NCI-H128 (cell line): ENCODE data around the gene RADIL.
"Not testable (repeated sequence)": the region's sequence is repeated elsewhere in the genome, so short reads cannot be mapped to it uniquely, and the experiment has no call there.

ENCODE experiments used
- DNase-seq: peaks from one replicate; lab custom pipeline; 2025; ENCODE audit not compliant: unreplicated experiment; lab: John Stamatoyannopoulos, UW

Gene RADIL

GRCh38 chr7:4794171-4794570, 89.3 kb downstream of the RADIL start:
- not testable (repeated sequence) for DNase-seq

- not testable (repeated sequence) for DNase-seq
Observed at GRCh38 chr7:4793385-4793993, 90.0 kb downstream of the RADIL start.

GRCh38 chr7:4792537-4793126, 90.9 kb downstream of the RADIL start:
- no peak for DNase-seq

- DNase-seq: no peak
Observed at GRCh38 chr7:4791738-4792536, 91.6 kb downstream of the RADIL start.

- DNase-seq: no peak
Observed at GRCh38 chr7:4791101-4791737, 92.3 kb downstream of the RADIL start.

GRCh38 chr7:4790516-4790991, 93.0 kb downstream of the RADIL start:
- no peak for DNase-seq

- DNase-seq: no peak
Observed at GRCh38 chr7:4790078-4790465, 93.4 kb downstream of the RADIL start.

- DNase-seq: no peak
Observed at GRCh38 chr7:4789194-4790077, 94.1 kb downstream of the RADIL start.

GRCh38 chr7:4788627-4789189, 94.8 kb downstream of the RADIL start:
- DNase-seq: no peak

- DNase-seq: no peak
Observed at GRCh38 chr7:4787947-4788626, 95.4 kb downstream of the RADIL start.

GRCh38 chr7:4787541-4787940, 96.0 kb downstream of the RADIL start:
- no peak for DNase-seq

GRCh38 chr7:4786015-4786414, 97.5 kb downstream of the RADIL start:
- no peak for DNase-seq

GRCh38 chr7:4785371-4785770, 98.1 kb downstream of the RADIL start:
- DNase-seq: no peak

- DNase-seq: no peak
Observed at GRCh38 chr7:4784799-4785198, 98.7 kb downstream of the RADIL start.

GRCh38 chr7:4783762-4784351, 99.7 kb downstream of the RADIL start:
- DNase-seq: no peak

GRCh38 chr7:4783292-4783652, 100.2 kb downstream of the RADIL start:
- DNase-seq: no peak

- no peak for DNase-seq
Observed at GRCh38 chr7:4782333-4783291, 100.9 kb downstream of the RADIL start.

- DNase-seq: no peak
Observed at GRCh38 chr7:4781366-4782069, 102.0 kb downstream of the RADIL start.
